Colonic mucosa (tissue), 4 donors: ENCODE results near the gene ANK3. TPM values are rescaled to one million over a fixed set of nuclear protein-coding genes. Genes with fewer than 3 reads are reported as not detected.

ENCODE experiments used
- DNase-seq: peaks from one replicate; pipeline ENCODE4 v3.0.0-alpha.2; 2020
- H3K27ac ChIP-seq: fragments of 200-600 bp; one replicate; pipeline ENCODE4 v1.8.0; 2021
- H3K27me3 ChIP-seq: fragments of 200-600 bp; one replicate; pipeline ENCODE4 v1.8.0; 2021
- H3K36me3 ChIP-seq: fragments of 200-600 bp; one replicate; pipeline ENCODE4 v1.8.0; 2021
- H3K4me1 ChIP-seq: fragments of 200-600 bp; one replicate; pipeline ENCODE4 v1.8.0; 2021; ENCODE audit warnings: mild to moderate bottlenecking
- H3K4me3 ChIP-seq: fragments of 200-600 bp; one replicate; pipeline ENCODE4 v1.8.0; 2021
- H3K9ac ChIP-seq, 2 donors: one replicate each; pipeline ENCODE4 v1.7.0; 2013; ENCODE audit warnings: control low read depth in 2 of 2, low read depth in 2 of 2, low read length in 2 of 2
- H3K9me3 ChIP-seq: fragments of 200-600 bp; one replicate; pipeline ENCODE4 v1.8.0; 2021
- CTCF ChIP-seq: fragments of 200-600 bp; IDR thresholded peaks from one replicate; pipeline ENCODE4 v1.8.0; 2022; ENCODE audit warnings: antibody characterized with exemption, mild to moderate bottlenecking
- intact Hi-C: fragments of 100-400 bp; cut with DNase I; formaldehyde crosslinking; loops from one replicate; pipeline ENCODE4 v1.14.1; 2022
- total RNA-seq, 2 donors: library from RNA; stranded (reverse); fragmentation: NEBNext Ultra II Directional in 1 of 2; extraction: Animal tissue kit (Norgen Biotek cat#: 25700) in 1 of 2; gene quantifications; one replicate each; pipeline ENCODE4 v1.2.1, GENCODE V29; 2021
- donor health status: healthy.
- donor health status: DM: no; HTN: no; CAD: no.
- donor health status: DM: no; HTN: no; CAD: no.

ANK3 gene
- total RNA-seq, 2 donors from 2014 or later, result 34.6 to 82.8 TPM

- H3K27ac ChIP-seq, result no peak overlapping the region
- H3K9ac ChIP-seq, result no peak overlapping the region
- no peaks in the 10 kb centered on the region for H3K9me3 ChIP-seq
- no peak for DNase-seq
- no peaks in the 10 kb centered on the region for H3K36me3 ChIP-seq
- intact Hi-C loops, result loop anchor here (10.0 kb wide), 1 partner anchor 551 kb away; no protein-coding TSS in a partner anchor
- no peak for TF ChIP-seq CTCF
- no peaks in the 10 kb centered on the region for H3K27me3 ChIP-seq
- no peak overlapping the region for H3K4me3 ChIP-seq
- no peaks in the 10 kb centered on the region for H3K4me1 ChIP-seq
Measured at GRCh38 chr10:60093317-60093716, 296.4 kb downstream of the ANK3 start.

- no peaks in the 10 kb centered on the region for H3K4me1 ChIP-seq
- H3K27ac ChIP-seq, result no peak overlapping the region
- no peak overlapping the region for H3K4me3 ChIP-seq
- no peak overlapping the region for H3K9ac ChIP-seq
- DNase-seq, result no peak
- no peaks in the 10 kb centered on the region for H3K9me3 ChIP-seq
- no peak for TF ChIP-seq CTCF
- intact Hi-C loops, result no loop called here
- H3K27me3 ChIP-seq, result no peaks in the 10 kb centered on the region
- no peaks in the 10 kb centered on the region for H3K36me3 ChIP-seq
Measured at GRCh38 chr10:60086862-60087261, 302.8 kb downstream of the ANK3 start.

GRCh38 chr10:60086421-60086820 is 303.3 kb downstream of the ANK3 start:
- Histone ChIP-seq H3K27ac (no peak overlapping the region), H3K4me1 (no peaks in the 10 kb centered on the region), H3K36me3 (no peaks in the 10 kb centered on the region), H3K27me3 (no peaks in the 10 kb centered on the region), H3K9ac (no peak overlapping the region), H3K9me3 (no peaks in the 10 kb centered on the region), H3K4me3 (no peak overlapping the region)
- intact Hi-C loops, result no loop called here
- DNase-seq, result no peak
- no peak for TF ChIP-seq CTCF

GRCh38 chr10:60082744-60083344 is 306.8 kb downstream of the ANK3 start:
- DNase-seq, result no peak
- Histone ChIP-seq H3K27ac (no peak overlapping the region), H3K9ac (no peak overlapping the region), H3K4me1 (no peaks in the 10 kb centered on the region), H3K36me3 (no peaks in the 10 kb centered on the region), H3K9me3 (no peaks in the 10 kb centered on the region), H3K27me3 (no peaks in the 10 kb centered on the region), H3K4me3 (no peak overlapping the region)
- intact Hi-C loops, result no loop called here
- no peak for TF ChIP-seq CTCF

- no peak overlapping the region for H3K9ac ChIP-seq
- DNase-seq, result no peak
Measured at GRCh38 chr10:60082341-60082740, 307.3 kb downstream of the ANK3 start.

More at GRCh38 chr10:60082341-60082740, 307.3 kb downstream of the ANK3 start:
- H3K27ac ChIP-seq, result no peak overlapping the region
- H3K4me3 ChIP-seq, result no peak overlapping the region
- intact Hi-C loops, result no loop called here
- no peaks in the 10 kb centered on the region for H3K9me3 ChIP-seq
- no peaks in the 10 kb centered on the region for H3K36me3 ChIP-seq
- no peak for TF ChIP-seq CTCF
- H3K27me3 ChIP-seq, result no peaks in the 10 kb centered on the region
- H3K4me1 ChIP-seq, result no peaks in the 10 kb centered on the region
